GM18526 (cell line): Measurements from ENCODE around the gene SMURF2.

Experiments used
- POLR2A ChIP-seq: IDR thresholded peaks from 3 replicates; pipeline ENCODE4 v1.6.1; 2011; ENCODE audit not compliant: insufficient read length; ENCODE audit errors: extremely low read depth

SMURF2 gene

GRCh38 chr17:64635647-64636305 lies 26.3 kb downstream of the SMURF2 start:
- no peak for TF ChIP-seq POLR2A

GRCh38 chr17:64634218-64634617 lies 27.9 kb downstream of the SMURF2 start:
- TF ChIP-seq POLR2A = no peak

- TF ChIP-seq POLR2A = no peak
These were observed 29.5 kb downstream of the SMURF2 start for GRCh38 chr17:64632606-64633005.

- no peak for TF ChIP-seq POLR2A
These were observed 29.9 kb downstream of the SMURF2 start for GRCh38 chr17:64632194-64632593.

- TF ChIP-seq POLR2A = no peak
These were observed 31.5 kb downstream of the SMURF2 start for GRCh38 chr17:64630309-64631223.

GRCh38 chr17:64628641-64629040 lies 33.5 kb downstream of the SMURF2 start:
- TF ChIP-seq POLR2A = no peak

GRCh38 chr17:64627797-64628196 lies 34.3 kb downstream of the SMURF2 start:
- no peak for TF ChIP-seq POLR2A

GRCh38 chr17:64626827-64627226 lies 35.3 kb downstream of the SMURF2 start:
- TF ChIP-seq POLR2A = no peak

GRCh38 chr17:64625541-64625940 lies 36.6 kb downstream of the SMURF2 start:
- no peak for TF ChIP-seq POLR2A

GRCh38 chr17:64622931-64623654 lies 39.0 kb downstream of the SMURF2 start:
- TF ChIP-seq POLR2A = no peak

GRCh38 chr17:64621772-64622171 lies 40.3 kb downstream of the SMURF2 start:
- TF ChIP-seq POLR2A = no peak

- no peak for TF ChIP-seq POLR2A
These were observed 43.3 kb downstream of the SMURF2 start for GRCh38 chr17:64618848-64619247.

- no peak for TF ChIP-seq POLR2A
These were observed 44.9 kb downstream of the SMURF2 start for GRCh38 chr17:64617125-64617780.

- no peak for TF ChIP-seq POLR2A
These were observed 47.0 kb downstream of the SMURF2 start for GRCh38 chr17:64615028-64615677.

GRCh38 chr17:64614266-64615027 lies 47.7 kb downstream of the SMURF2 start:
- TF ChIP-seq POLR2A = no peak

- no peak for TF ChIP-seq POLR2A
These were observed 50.7 kb downstream of the SMURF2 start for GRCh38 chr17:64611369-64611768.
